Upper lobe of left lung (tissue), 4 donors: ENCODE measurements around the gene IL7R.
A peak's percentile ranks its signal among the peaks of the same experiment; 100 is the strongest.

Experiments
- EP300 ChIP-seq, 4 donors: sonication (generic); formaldehyde crosslinking; IDR thresholded peaks; one replicate each; pipeline ENCODE4 v1.5.1; 2017; ENCODE audit warnings: antibody characterized with exemption in 4 of 4, control low read depth in 2 of 4
- POLR2A ChIP-seq, 4 donors: fragments of 450-650 bp; IDR thresholded peaks; one replicate each; pipeline ENCODE4 v1.5.1; 2016 to 2017; ENCODE audit warnings: antibody characterized with exemption in 4 of 4, mild to moderate bottlenecking in 2 of 4
- POLR2AphosphoS5 ChIP-seq, 2 donors: sonication (generic); formaldehyde crosslinking; IDR thresholded peaks; one replicate each; pipeline ENCODE4 v1.5.1; 2017; ENCODE audit warnings: antibody characterized with exemption in 2 of 2
- TF ChIP-seq, protein P1 (sequence below), 6 experiments: fragments of 450-650 bp in 4 of 6; fragments of 200-600 bp in 2 of 6; sonication (generic) in 2 of 6; IDR thresholded peaks; one replicate each; pipeline ENCODE4 v1.5.1; 2016 to 2019; ENCODE audit warnings: antibody characterized with exemption in 6 of 6

DNA sequence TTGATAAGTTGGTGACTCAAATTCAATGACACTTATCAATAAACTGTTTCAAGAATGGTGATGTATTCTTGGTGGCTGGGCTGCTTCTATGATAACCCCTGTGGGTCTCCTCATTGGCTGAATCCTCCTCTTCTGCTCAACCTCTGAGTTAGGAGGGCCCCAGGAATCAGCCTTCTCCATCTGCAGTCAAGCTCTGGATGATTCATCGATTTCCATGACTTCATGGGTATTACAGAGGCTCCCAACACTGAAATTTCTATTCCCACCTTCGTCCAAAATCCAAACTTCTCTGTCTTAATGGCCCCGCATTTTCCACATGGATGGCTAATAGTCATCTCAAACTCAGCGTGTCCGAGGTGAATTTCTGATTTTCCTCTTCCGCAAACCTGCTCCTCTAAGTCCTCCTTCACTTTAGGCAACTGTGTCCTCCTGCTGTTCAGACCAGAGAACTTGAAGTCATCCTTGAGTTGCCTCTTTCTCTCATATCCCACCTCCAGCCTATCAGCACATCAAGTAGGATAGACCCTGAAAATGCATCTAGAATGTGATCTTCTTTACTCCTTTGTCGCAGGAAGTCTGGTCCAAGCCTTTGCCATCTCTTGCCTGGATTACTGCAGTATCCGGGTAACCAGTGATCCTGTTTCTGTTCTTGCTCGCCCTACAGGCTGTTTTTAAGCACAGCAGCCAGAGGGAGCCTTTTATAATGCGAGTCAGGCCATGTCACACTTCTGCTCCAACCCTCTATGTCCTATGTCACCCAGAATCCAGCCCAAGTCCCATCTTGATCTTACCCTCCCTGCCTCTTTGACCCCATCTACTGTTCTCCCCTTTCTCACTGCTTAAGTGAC lies 41.4 kb upstream of the IL7R start:
- TF ChIP-seq, protein P1, sequence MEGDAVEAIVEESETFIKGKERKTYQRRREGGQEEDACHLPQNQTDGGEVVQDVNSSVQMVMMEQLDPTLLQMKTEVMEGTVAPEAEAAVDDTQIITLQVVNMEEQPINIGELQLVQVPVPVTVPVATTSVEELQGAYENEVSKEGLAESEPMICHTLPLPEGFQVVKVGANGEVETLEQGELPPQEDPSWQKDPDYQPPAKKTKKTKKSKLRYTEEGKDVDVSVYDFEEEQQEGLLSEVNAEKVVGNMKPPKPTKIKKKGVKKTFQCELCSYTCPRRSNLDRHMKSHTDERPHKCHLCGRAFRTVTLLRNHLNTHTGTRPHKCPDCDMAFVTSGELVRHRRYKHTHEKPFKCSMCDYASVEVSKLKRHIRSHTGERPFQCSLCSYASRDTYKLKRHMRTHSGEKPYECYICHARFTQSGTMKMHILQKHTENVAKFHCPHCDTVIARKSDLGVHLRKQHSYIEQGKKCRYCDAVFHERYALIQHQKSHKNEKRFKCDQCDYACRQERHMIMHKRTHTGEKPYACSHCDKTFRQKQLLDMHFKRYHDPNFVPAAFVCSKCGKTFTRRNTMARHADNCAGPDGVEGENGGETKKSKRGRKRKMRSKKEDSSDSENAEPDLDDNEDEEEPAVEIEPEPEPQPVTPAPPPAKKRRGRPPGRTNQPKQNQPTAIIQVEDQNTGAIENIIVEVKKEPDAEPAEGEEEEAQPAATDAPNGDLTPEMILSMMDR (IDR thresholded peaks at IDR 0.05), result peak in 1 of 6 experiments; percentile 32
- no peak for TF ChIP-seq POLR2A (IDR thresholded peaks at IDR 0.05)
- TF ChIP-seq POLR2AphosphoS5 (IDR thresholded peaks at IDR 0.05), result no peak
- no peak for TF ChIP-seq EP300 (IDR thresholded peaks at IDR 0.05)
